ENCODE results near the gene DST.

DST gene

DNA sequence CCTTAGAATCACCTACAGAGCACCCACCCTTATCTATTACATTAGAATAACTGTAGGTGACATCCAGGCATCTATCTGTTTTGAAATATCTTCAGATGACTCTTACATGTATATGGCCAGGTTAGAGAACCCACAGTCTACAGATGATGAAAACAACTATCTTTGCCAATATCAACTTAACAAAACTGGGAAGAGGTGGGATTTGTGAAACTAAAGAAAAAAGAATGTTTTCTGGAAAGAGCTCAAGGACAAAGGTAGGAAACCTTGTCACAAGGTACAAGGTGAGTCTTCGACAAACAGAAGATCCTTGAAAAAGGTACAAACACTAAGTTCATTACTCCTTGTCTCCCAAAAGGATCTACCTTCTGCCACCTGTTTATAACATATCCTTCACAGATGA is 47.0 kb upstream of the DST start:
- Histone ChIP-seq H3K4me1 (ENCODE audit: control insufficient read depth in 1 of 2, insufficient read depth in 2 of 2, low read length in 2 of 2) (no peaks in the 10 kb centered on the region), H3K27ac (ENCODE audit: low read depth, low read length) (no peak overlapping the region), H3K36me3 (ENCODE audit: control insufficient read depth in 1 of 2, insufficient read depth in 2 of 2, low read length in 2 of 2) (peaks cover 0 to 2% of the 10 kb centered on the region in 2 experiments), H3K4me3 (ENCODE audit: low read depth, low read length) (no peak overlapping the region), H3K9me3 (ENCODE audit: insufficient read depth, low read depth, low read length) (no peaks in the 10 kb centered on the region), H3K14ac (ENCODE audit: low read length) (no peak overlapping the region), H3K9ac (ENCODE audit: low read length) (no peak overlapping the region), H4K91ac (ENCODE audit: low read depth, low read length) (no peak overlapping the region), H2BK5ac (ENCODE audit: low read depth, low read length, poor library complexity) (no peak overlapping the region), H3K23ac (ENCODE audit: low read length) (no peak overlapping the region), H2AFZ (ENCODE audit: insufficient read depth, low read length, poor library complexity) (no peak overlapping the region), H3K27me3 (ENCODE audit: insufficient read depth, low read length) (no peaks in the 10 kb centered on the region), H4K12ac (ENCODE audit: low read depth, low read length) (no peak overlapping the region), H3K79me2 (ENCODE audit: control insufficient read depth, insufficient read depth, low read length, poor library complexity) (no peaks in the 10 kb centered on the region), H3K4ac (ENCODE audit: low read depth, low read length) (no peak overlapping the region), H2AK5ac (ENCODE audit: low read length) (no peak overlapping the region), H2BK12ac (ENCODE audit: low read length) (no peak overlapping the region), H3K79me1 (ENCODE audit: low read length) (no peaks in the 10 kb centered on the region), H3K18ac (ENCODE audit: low read length) (no peak overlapping the region), H4K8ac (ENCODE audit: low read depth, low read length) (no peak overlapping the region), H3K4me2 (ENCODE audit: low read length) (no peak overlapping the region), H2BK120ac (ENCODE audit: insufficient read depth, low read length, poor library complexity) (no peak overlapping the region)
- no CpG with 5 or more reads among the region's 1 CpG for WGBS (ENCODE audit: extremely low coverage, insufficient coverage, insufficient read length)
- no peak for DNase-seq

GRCh38 chr6:56689114-56689513 is 46.4 kb upstream of the DST start:
- H3K4ac ChIP-seq (ENCODE audit: low read depth, low read length) = no peak overlapping the region
- no peak overlapping the region for H3K14ac ChIP-seq (ENCODE audit: low read length)
- H4K12ac ChIP-seq (ENCODE audit: low read depth, low read length) = no peak overlapping the region
- no peak overlapping the region for H3K18ac ChIP-seq (ENCODE audit: low read length)
- no peaks in the 10 kb centered on the region for H3K4me1 ChIP-seq (ENCODE audit: control insufficient read depth in 1 of 2, insufficient read depth in 2 of 2, low read length in 2 of 2)
- no peaks in the 10 kb centered on the region for H3K27me3 ChIP-seq (ENCODE audit: insufficient read depth, low read length)
- no peak overlapping the region for H3K27ac ChIP-seq (ENCODE audit: low read depth, low read length)
- no peak overlapping the region for H2BK120ac ChIP-seq (ENCODE audit: insufficient read depth, low read length, poor library complexity)
- H3K9me3 ChIP-seq (ENCODE audit: insufficient read depth, low read depth, low read length) = no peaks in the 10 kb centered on the region
- H2BK12ac ChIP-seq (ENCODE audit: low read length) = no peak overlapping the region
- H3K4me3 ChIP-seq (ENCODE audit: low read depth, low read length) = no peak overlapping the region
- no peaks in the 10 kb centered on the region for H3K36me3 ChIP-seq (ENCODE audit: control insufficient read depth in 1 of 2, insufficient read depth in 2 of 2, low read length in 2 of 2)
- H3K4me2 ChIP-seq (ENCODE audit: low read length) = no peak overlapping the region
- H3K79me2 ChIP-seq (ENCODE audit: control insufficient read depth, insufficient read depth, low read length, poor library complexity) = no peaks in the 10 kb centered on the region
- H4K91ac ChIP-seq (ENCODE audit: low read depth, low read length) = no peak overlapping the region
- no peak overlapping the region for H2BK5ac ChIP-seq (ENCODE audit: low read depth, low read length, poor library complexity)
- no peak overlapping the region for H4K8ac ChIP-seq (ENCODE audit: low read depth, low read length)
- H2AFZ ChIP-seq (ENCODE audit: insufficient read depth, low read length, poor library complexity) = no peak overlapping the region
- H3K79me1 ChIP-seq (ENCODE audit: low read length) = no peaks in the 10 kb centered on the region
- no peak overlapping the region for H2AK5ac ChIP-seq (ENCODE audit: low read length)
- DNase-seq = no peak
- WGBS (ENCODE audit: extremely low coverage, insufficient coverage, insufficient read length) = no CpG with 5 or more reads among the region's 3 CpGs
- no peak overlapping the region for H3K23ac ChIP-seq (ENCODE audit: low read length)
- H3K9ac ChIP-seq (ENCODE audit: low read length) = no peak overlapping the region

- no peak overlapping the region for H4K91ac ChIP-seq (ENCODE audit: low read depth, low read length)
- no peaks in the 10 kb centered on the region for H3K27me3 ChIP-seq (ENCODE audit: insufficient read depth, low read length)
- DNase-seq = no peak
- H4K8ac ChIP-seq (ENCODE audit: low read depth, low read length) = no peak overlapping the region
- no peak overlapping the region for H3K4me2 ChIP-seq (ENCODE audit: low read length)
- H3K27ac ChIP-seq (ENCODE audit: low read depth, low read length) = no peak overlapping the region
- H4K12ac ChIP-seq (ENCODE audit: low read depth, low read length) = no peak overlapping the region
- no peaks in the 10 kb centered on the region for H3K4me1 ChIP-seq (ENCODE audit: control insufficient read depth in 1 of 2, insufficient read depth in 2 of 2, low read length in 2 of 2)
- H3K79me1 ChIP-seq (ENCODE audit: low read length) = no peaks in the 10 kb centered on the region
- H2AK5ac ChIP-seq (ENCODE audit: low read length) = no peak overlapping the region
- no CpG with 5 or more reads among the region's 2 CpGs for WGBS (ENCODE audit: extremely low coverage, insufficient coverage, insufficient read length)
- H3K4ac ChIP-seq (ENCODE audit: low read depth, low read length) = no peak overlapping the region
- H3K14ac ChIP-seq (ENCODE audit: low read length) = no peak overlapping the region
- H3K36me3 ChIP-seq (ENCODE audit: control insufficient read depth in 1 of 2, insufficient read depth in 2 of 2, low read length in 2 of 2) = no peaks in the 10 kb centered on the region
- H3K9ac ChIP-seq (ENCODE audit: low read length) = no peak overlapping the region
- H2BK5ac ChIP-seq (ENCODE audit: low read depth, low read length, poor library complexity) = no peak overlapping the region
- H2BK12ac ChIP-seq (ENCODE audit: low read length) = no peak overlapping the region
- H3K79me2 ChIP-seq (ENCODE audit: control insufficient read depth, insufficient read depth, low read length, poor library complexity) = no peaks in the 10 kb centered on the region
- H3K18ac ChIP-seq (ENCODE audit: low read length) = no peak overlapping the region
- H3K9me3 ChIP-seq (ENCODE audit: insufficient read depth, low read depth, low read length) = no peaks in the 10 kb centered on the region
- H3K23ac ChIP-seq (ENCODE audit: low read length) = no peak overlapping the region
- no peak overlapping the region for H3K4me3 ChIP-seq (ENCODE audit: low read depth, low read length)
- H2AFZ ChIP-seq (ENCODE audit: insufficient read depth, low read length, poor library complexity) = no peak overlapping the region
- H2BK120ac ChIP-seq (ENCODE audit: insufficient read depth, low read length, poor library complexity) = no peak overlapping the region
Observed at GRCh38 chr6:56688521-56688920, 45.8 kb upstream of the DST start.

DNA sequence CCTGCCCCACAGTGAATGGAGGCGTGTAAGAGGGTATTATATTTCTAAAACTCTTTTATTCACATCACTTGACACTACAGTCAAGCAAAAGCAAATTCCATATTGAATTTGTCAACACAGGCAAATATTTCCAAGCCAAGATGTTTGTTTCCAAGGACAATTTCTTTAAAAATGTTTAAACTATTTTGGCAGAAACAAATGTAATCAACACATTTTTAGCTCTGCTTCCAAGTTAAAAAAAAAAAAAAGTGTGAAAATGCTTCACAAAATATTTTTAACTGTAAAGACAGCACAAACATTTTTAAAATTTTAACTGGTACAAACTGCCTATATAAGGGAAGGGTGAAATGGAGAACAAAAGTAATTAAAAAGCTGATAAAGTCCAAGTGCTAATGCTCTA is 44.9 kb upstream of the DST start:
- Histone ChIP-seq H3K9me3 (ENCODE audit: insufficient read depth, low read depth, low read length) (no peaks in the 10 kb centered on the region), H4K8ac (ENCODE audit: low read depth, low read length) (no peak overlapping the region), H3K4ac (ENCODE audit: low read depth, low read length) (no peak overlapping the region), H2AK5ac (ENCODE audit: low read length) (no peak overlapping the region), H3K14ac (ENCODE audit: low read length) (no peak overlapping the region), H2AFZ (ENCODE audit: insufficient read depth, low read length, poor library complexity) (no peak overlapping the region), H2BK5ac (ENCODE audit: low read depth, low read length, poor library complexity) (no peak overlapping the region), H2BK12ac (ENCODE audit: low read length) (no peak overlapping the region), H3K23ac (ENCODE audit: low read length) (no peak overlapping the region), H3K27me3 (ENCODE audit: insufficient read depth, low read length) (no peaks in the 10 kb centered on the region), H3K36me3 (ENCODE audit: control insufficient read depth in 1 of 2, insufficient read depth in 2 of 2, low read length in 2 of 2) (no peaks in the 10 kb centered on the region), H3K79me1 (ENCODE audit: low read length) (no peaks in the 10 kb centered on the region), H2BK120ac (ENCODE audit: insufficient read depth, low read length, poor library complexity) (no peak overlapping the region), H3K79me2 (ENCODE audit: control insufficient read depth, insufficient read depth, low read length, poor library complexity) (no peaks in the 10 kb centered on the region), H3K4me1 (ENCODE audit: control insufficient read depth in 1 of 2, insufficient read depth in 2 of 2, low read length in 2 of 2) (no peaks in the 10 kb centered on the region), H4K91ac (ENCODE audit: low read depth, low read length) (no peak overlapping the region), H3K4me2 (ENCODE audit: low read length) (no peak overlapping the region), H3K27ac (ENCODE audit: low read depth, low read length) (no peak overlapping the region), H3K18ac (ENCODE audit: low read length) (no peak overlapping the region), H3K4me3 (ENCODE audit: low read depth, low read length) (no peak overlapping the region), H4K12ac (ENCODE audit: low read depth, low read length) (no peak overlapping the region), H3K9ac (ENCODE audit: low read length) (no peak overlapping the region)
- DNase-seq = no peak
- no CpG with 5 or more reads among the region's 1 CpG for WGBS (ENCODE audit: extremely low coverage, insufficient coverage, insufficient read length)
